ENCODE measurements around the gene SLC2A13. TPM values are rescaled to one million over a fixed set of nuclear protein-coding genes. Genes with fewer than 3 reads are reported as not detected.

SLC2A13 gene
- total RNA-seq, 1 experiment from 2014 or later, result 1.6 TPM

DNA sequence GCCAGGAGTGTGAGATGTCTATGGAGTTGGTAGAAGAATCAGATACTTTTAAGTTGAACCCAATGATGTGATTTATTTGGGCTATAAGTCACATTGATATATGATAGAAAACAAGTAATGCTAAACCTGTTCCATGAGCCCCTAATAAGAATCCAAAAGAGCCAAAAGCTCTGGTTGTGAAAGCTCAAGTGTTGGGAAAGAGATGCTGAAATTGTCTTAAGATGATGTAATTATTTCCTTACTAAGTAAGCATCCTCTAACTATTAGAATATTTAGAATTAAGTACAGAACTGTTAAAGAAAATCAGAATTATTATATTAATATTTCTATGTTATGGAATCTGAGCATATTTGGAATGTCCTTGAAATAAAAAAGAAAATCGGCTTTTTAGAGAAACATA is 17.6 kb upstream of the SLC2A13 start:
- no peak overlapping the region for H3K4me3 ChIP-seq
- intact Hi-C loops (cut with micrococcal nuclease; ENCODE audit: unreplicated experiment), result no loop called here
- H4K20me1 ChIP-seq (ENCODE audit: insufficient read depth), result no peaks in the 10 kb centered on the region
- no peak overlapping the region for H2AFZ ChIP-seq
- no peaks in the 10 kb centered on the region for H3K27me3 ChIP-seq (ENCODE audit: insufficient read depth, low read depth)
- H3K4me1 ChIP-seq (replicated peaks; ENCODE audit: insufficient read depth), result no peaks in the 10 kb centered on the region
- H3F3A ChIP-seq (ENCODE audit: insufficient read depth, low read depth), result no peaks in the 10 kb centered on the region
- ChIA-PET POLR2A (ENCODE audit: unreplicated experiment) (no interaction called here), CTCF (no interaction called here)
- H3K79me2 ChIP-seq (ENCODE audit: low read depth), result no peaks in the 10 kb centered on the region
- DNase-seq, result no peak
- TF ChIP-seq, protein P1, sequence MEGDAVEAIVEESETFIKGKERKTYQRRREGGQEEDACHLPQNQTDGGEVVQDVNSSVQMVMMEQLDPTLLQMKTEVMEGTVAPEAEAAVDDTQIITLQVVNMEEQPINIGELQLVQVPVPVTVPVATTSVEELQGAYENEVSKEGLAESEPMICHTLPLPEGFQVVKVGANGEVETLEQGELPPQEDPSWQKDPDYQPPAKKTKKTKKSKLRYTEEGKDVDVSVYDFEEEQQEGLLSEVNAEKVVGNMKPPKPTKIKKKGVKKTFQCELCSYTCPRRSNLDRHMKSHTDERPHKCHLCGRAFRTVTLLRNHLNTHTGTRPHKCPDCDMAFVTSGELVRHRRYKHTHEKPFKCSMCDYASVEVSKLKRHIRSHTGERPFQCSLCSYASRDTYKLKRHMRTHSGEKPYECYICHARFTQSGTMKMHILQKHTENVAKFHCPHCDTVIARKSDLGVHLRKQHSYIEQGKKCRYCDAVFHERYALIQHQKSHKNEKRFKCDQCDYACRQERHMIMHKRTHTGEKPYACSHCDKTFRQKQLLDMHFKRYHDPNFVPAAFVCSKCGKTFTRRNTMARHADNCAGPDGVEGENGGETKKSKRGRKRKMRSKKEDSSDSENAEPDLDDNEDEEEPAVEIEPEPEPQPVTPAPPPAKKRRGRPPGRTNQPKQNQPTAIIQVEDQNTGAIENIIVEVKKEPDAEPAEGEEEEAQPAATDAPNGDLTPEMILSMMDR (conservative IDR thresholded peaks at IDR 0.05), result no peak
- no peak for TF ChIP-seq EZH2 (IDR thresholded peaks at IDR 0.05; ENCODE audit: low read depth)
- no peak overlapping the region for H3K4me2 ChIP-seq
- no peaks in the 10 kb centered on the region for H3K36me3 ChIP-seq (ENCODE audit: low read depth)
- H3K9me2 ChIP-seq (ENCODE audit: insufficient read depth), result no peaks in the 10 kb centered on the region
- H3K9me3 ChIP-seq (ENCODE audit: insufficient read depth, low read depth), result no peaks in the 10 kb centered on the region
- no TSS peak for BruUV-seq (replicated peaks)
- no peak overlapping the region for H3K27ac ChIP-seq

DNA sequence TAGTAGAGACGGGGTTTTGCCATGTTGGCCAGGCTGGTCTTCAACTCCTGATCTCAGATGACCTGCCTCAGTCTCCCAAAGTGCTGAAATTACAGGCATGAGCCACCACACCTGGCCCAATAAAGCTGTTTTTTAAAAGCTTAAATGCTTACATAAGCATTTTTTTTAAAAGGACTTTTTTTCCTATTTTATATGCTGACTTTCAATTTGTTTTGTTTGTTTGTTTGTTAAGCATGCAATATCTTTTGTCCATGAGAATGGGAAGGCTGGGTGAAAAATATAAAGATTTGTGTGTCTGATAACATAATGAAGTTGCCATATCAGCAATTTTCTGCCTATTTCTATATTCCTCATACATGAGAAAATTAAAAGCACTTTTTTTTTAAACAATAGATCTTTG is 17.0 kb upstream of the SLC2A13 start:
- no TSS peak for BruUV-seq (replicated peaks)
- no peaks in the 10 kb centered on the region for H3K9me2 ChIP-seq (ENCODE audit: insufficient read depth)
- H3K79me2 ChIP-seq (ENCODE audit: low read depth), result no peaks in the 10 kb centered on the region
- H3K4me1 ChIP-seq (replicated peaks; ENCODE audit: insufficient read depth), result no peaks in the 10 kb centered on the region
- no peak for DNase-seq
- H3K27ac ChIP-seq, result no peak overlapping the region
- H4K20me1 ChIP-seq (ENCODE audit: insufficient read depth), result no peaks in the 10 kb centered on the region
- no peaks in the 10 kb centered on the region for H3K27me3 ChIP-seq (ENCODE audit: insufficient read depth, low read depth)
- no peak for TF ChIP-seq EZH2 (IDR thresholded peaks at IDR 0.05; ENCODE audit: low read depth)
- TF ChIP-seq, protein P1 (conservative IDR thresholded peaks at IDR 0.05), result no peak
- ChIA-PET CTCF (no interaction called here), POLR2A (ENCODE audit: unreplicated experiment) (no interaction called here)
- H3K4me3 ChIP-seq, result no peak overlapping the region
- no peak overlapping the region for H3K4me2 ChIP-seq
- H3K9me3 ChIP-seq (ENCODE audit: insufficient read depth, low read depth), result no peaks in the 10 kb centered on the region
- intact Hi-C loops (cut with micrococcal nuclease; ENCODE audit: unreplicated experiment), result no loop called here
- H3F3A ChIP-seq (ENCODE audit: insufficient read depth, low read depth), result no peaks in the 10 kb centered on the region
- H3K36me3 ChIP-seq (ENCODE audit: low read depth), result no peaks in the 10 kb centered on the region
- H2AFZ ChIP-seq, result no peak overlapping the region

DNA sequence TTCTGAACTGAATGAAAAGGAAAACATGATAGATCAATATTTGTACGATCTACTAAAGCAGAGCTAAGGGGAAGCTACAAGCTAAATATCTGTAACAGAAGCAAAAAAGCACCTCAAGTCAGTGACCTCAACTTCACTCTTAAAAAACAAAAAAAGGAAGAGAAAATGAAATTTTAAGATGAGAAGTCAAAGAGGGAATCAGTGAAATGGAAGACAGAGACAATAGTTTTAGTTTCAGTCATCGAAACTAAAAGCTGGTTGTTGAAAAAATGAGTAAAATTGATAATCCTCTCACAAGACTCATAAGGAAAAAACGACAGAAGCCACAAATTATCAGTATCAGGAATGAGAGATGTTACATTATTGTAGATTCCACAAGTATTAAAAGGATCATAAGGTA is 11.9 kb upstream of the SLC2A13 start:
- no TSS peak for BruUV-seq (replicated peaks)
- Histone ChIP-seq H3K9me2 (ENCODE audit: insufficient read depth) (0 out of 2 replicates have a peak, but pooled peaks cover 5% of the 10 kb centered on the region), H3K4me1 (replicated peaks; ENCODE audit: insufficient read depth) (no peaks in the 10 kb centered on the region), H3F3A (ENCODE audit: insufficient read depth, low read depth) (no peaks in the 10 kb centered on the region), H3K9me3 (ENCODE audit: insufficient read depth, low read depth) (no peaks in the 10 kb centered on the region), H3K4me3 (no peak overlapping the region), H3K27me3 (ENCODE audit: insufficient read depth, low read depth) (no peaks in the 10 kb centered on the region), H3K27ac (no peak overlapping the region), H3K4me2 (no peak overlapping the region), H4K20me1 (ENCODE audit: insufficient read depth) (no peaks in the 10 kb centered on the region), H3K36me3 (ENCODE audit: low read depth) (no peaks in the 10 kb centered on the region), H2AFZ (peak overlapping the region; percentile 35; the same call in 1 of the 2 replicates), H3K79me2 (ENCODE audit: low read depth) (no peaks in the 10 kb centered on the region)
- TF ChIP-seq EZH2 (IDR thresholded peaks at IDR 0.05; ENCODE audit: low read depth), result no peak
- TF ChIP-seq, protein P1 (conservative IDR thresholded peaks at IDR 0.05), result no peak
- intact Hi-C loops (cut with micrococcal nuclease; ENCODE audit: unreplicated experiment), result no loop called here
- CTCF ChIA-PET, result no interaction called here
- DNase-seq, result no peak
- POLR2A ChIA-PET (ENCODE audit: unreplicated experiment), result no interaction called here
